Transverse colon (tissue), 4 donors: ENCODE data around the gene GPSM3. TPM values are rescaled to one million over a fixed set of nuclear protein-coding genes. Genes with fewer than 3 reads are reported as not detected.

Experiments used
- DNase-seq: peaks from one replicate; pipeline ENCODE4 v3.0.0-alpha.2; 2019
- H3K27ac ChIP-seq, 4 donors: fragments of 200-600 bp; sonication (generic); 2 replicates each; pipeline ENCODE4 v1.5.1; 2016 to 2018; ENCODE audit warnings: inconsistent platforms in 4 of 4
- H3K27me3 ChIP-seq: fragments of 200-600 bp; sonication (generic); 2 replicates; pipeline ENCODE4 v1.5.1; 2017; ENCODE audit warnings: inconsistent platforms
- H3K36me3 ChIP-seq, 4 donors: fragments of 200-600 bp; sonication (generic); 2 replicates each; pipeline ENCODE4 v1.5.1; 2017 to 2019; ENCODE audit warnings: inconsistent platforms in 4 of 4
- H3K4me1 ChIP-seq, 4 donors: fragments of 200-600 bp; sonication (generic); 2 replicates each; pipeline ENCODE4 v1.5.1; 2017 to 2020; ENCODE audit warnings: inconsistent platforms in 4 of 4
- H3K4me3 ChIP-seq, 4 donors: fragments of 200-600 bp; sonication (generic); 1 replicate in 1 of 4; 2 replicates in 3 of 4; pipeline versions ENCODE4 v1.5.1 to v1.6.1; 2017 to 2019; ENCODE audit warnings: inconsistent platforms in 4 of 4
- H3K9me3 ChIP-seq, 2 donors: fragments of 200-600 bp; sonication (generic); 2 replicates each; pipeline ENCODE4 v1.5.1; 2017 to 2019; ENCODE audit warnings: inconsistent platforms in 2 of 2
- CTCF ChIP-seq, 5 experiments: fragments of 200-600 bp in 3 of 5; fragments of 450-650 bp in 2 of 5; sonication (generic) in 3 of 5; IDR thresholded peaks; 1 replicate in 2 of 5; 2 replicates in 3 of 5; pipeline ENCODE4 v1.5.1; 2016 to 2017; ENCODE audit warnings: antibody characterized with exemption in 5 of 5, inconsistent platforms in 3 of 5, mild to moderate bottlenecking in 2 of 5, moderate library complexity in 1 of 5
- EP300 ChIP-seq: sonication (generic); formaldehyde crosslinking; IDR thresholded peaks from one replicate; pipeline ENCODE4 v1.6.1; 2017; ENCODE audit warnings: antibody characterized with exemption, low read depth
- POLR2A ChIP-seq: fragments of 450-650 bp; IDR thresholded peaks from one replicate; pipeline ENCODE4 v1.6.1; 2016; ENCODE audit warnings: antibody characterized with exemption, mild to moderate bottlenecking, moderate library complexity
- POLR2AphosphoS5 ChIP-seq, 3 donors: sonication (generic); formaldehyde crosslinking; IDR thresholded peaks; one replicate each; pipeline ENCODE4 v1.6.1; 2016; ENCODE audit warnings: antibody characterized with exemption in 3 of 3
- WGBS, 2 donors: methylation state at CpG; one replicate each; pipeline ENCODE4 v1.1.5; 2018; ENCODE audit warnings: low coverage in 1 of 2; 5-methylcytosine and 5-hydroxymethylcytosine counted together
- in situ Hi-C, 4 donors: fragments of 200-750 bp; cut with MboI; loops; one replicate each; pipeline versions ENCODE4 v1.15.0 to v1.15.1; 2017; ENCODE audit warnings: low sequenced_read_pairs in 3 of 4, low pct_ligation_motif_present in 1 of 4, low pct_unique_long_range_greater_than_20kb in 1 of 4
- intact Hi-C: fragments of 100-400 bp; cut with DNase I; formaldehyde crosslinking; loops from one replicate; pipeline ENCODE4 v1.15.1; 2023; ENCODE audit warnings: low total_unique reads
- total RNA-seq, 4 donors: library from RNA; depleted of rRNA; stranded (reverse); fragments of >200 nt; gene quantifications; one replicate each; pipeline ENCODE4 v1.1.0, GENCODE V29; 2016

Gene GPSM3
- total RNA-seq, 4 donors from 2014 or later = 1.00 to 8.6 (median 6.7) TPM

- intact Hi-C loops (no loop called here), in situ Hi-C loops (loop anchor here in 3 of 4 donors (25.0 kb wide), 2 partner anchors 186 to 561 kb away; partner anchors contain the start of gene BTNL2 (in 2 of the 3))
- H3K4me3 ChIP-seq = no peak overlapping the region
- H3K36me3 ChIP-seq = no peaks in the 10 kb centered on the region
- no peaks in the 10 kb centered on the region for H3K4me1 ChIP-seq
- H3K27me3 ChIP-seq = no peaks in the 10 kb centered on the region
- 77 to 84% methylated on average over 2 to 7 of the region's 7 CpGs for WGBS, 2 donors
- DNase-seq = no peak
- no peak for TF ChIP-seq CTCF (IDR thresholded peaks at IDR 0.05)
- no peak for TF ChIP-seq POLR2AphosphoS5 (IDR thresholded peaks at IDR 0.05)
- H3K27ac ChIP-seq = no peak overlapping the region
- no peaks in the 10 kb centered on the region for H3K9me3 ChIP-seq
Measured at GRCh38 chr6:32226434-32226833, 34.0 kb upstream of the GPSM3 start.

- intact Hi-C loops = no loop called here
- H3K27ac ChIP-seq = no peak overlapping the region
- in situ Hi-C loops = loop anchor here in 3 of 4 donors (25.0 kb wide), 2 partner anchors 188 to 563 kb away; partner anchors contain the start of gene BTNL2 (in 2 of the 3)
- 45 to 72% methylated on average over 2 of the region's 2 CpGs for WGBS, 2 donors
- no peaks in the 10 kb centered on the region for H3K36me3 ChIP-seq
- H3K27me3 ChIP-seq = no peaks in the 10 kb centered on the region
- H3K4me3 ChIP-seq = no peak overlapping the region
- H3K9me3 ChIP-seq = no peaks in the 10 kb centered on the region
- TF ChIP-seq CTCF (IDR thresholded peaks at IDR 0.05) = no peak
- TF ChIP-seq EP300 = no peak
- no peak for TF ChIP-seq POLR2AphosphoS5 (IDR thresholded peaks at IDR 0.05)
- no peak for TF ChIP-seq POLR2A
- DNase-seq = no peak
- no peaks in the 10 kb centered on the region for H3K4me1 ChIP-seq
Measured at GRCh38 chr6:32224696-32225095, 32.3 kb upstream of the GPSM3 start.

- DNase-seq = no peak
- Histone ChIP-seq H3K4me3 (no peak within 1 kb of the TSS), H3K9me3 (no peaks in the 10 kb centered on the region), H3K27ac (peak within 1 kb of the TSS in 1 of 4 donors; percentile 37), H3K4me1 (no peaks in the 10 kb centered on the region), H3K36me3 (no peaks in the 10 kb centered on the region), H3K27me3 (no peaks in the 10 kb centered on the region)
- intact Hi-C loops = no loop called here
- 43 to 68% methylated on average over 7 to 19 of the region's 20 CpGs for WGBS, 2 donors
- TF ChIP-seq EP300 (no peak), POLR2A (no peak), POLR2AphosphoS5 (IDR thresholded peaks at IDR 0.05) (no peak), CTCF (IDR thresholded peaks at IDR 0.05) (no peak)
- in situ Hi-C loops = no loop called here
Measured at GRCh38 chr6:32223258-32224235, 31.1 kb upstream of the GPSM3 start, which contains the start of gene NOTCH4. Gene NOTCH4, minus strand, starts transcription at chr6:32224067. Its CDS starts 139 bp downstream, at chr6:32223928.

GRCh38 chr6:32222333-32223230 is 30.1 kb upstream of the GPSM3 start:
- Histone ChIP-seq H3K4me3 (no peak overlapping the region), H3K27me3 (no peaks in the 10 kb centered on the region), H3K36me3 (no peaks in the 10 kb centered on the region), H3K4me1 (no peaks in the 10 kb centered on the region), H3K9me3 (no peaks in the 10 kb centered on the region), H3K27ac (no peak overlapping the region)
- TF ChIP-seq POLR2AphosphoS5 (IDR thresholded peaks at IDR 0.05) (no peak), EP300 (no peak), CTCF (IDR thresholded peaks at IDR 0.05) (no peak), POLR2A (no peak)
- intact Hi-C loops (no loop called here), in situ Hi-C loops (no loop called here)
- no peak for DNase-seq
- 90% methylated on average over 8 of the region's 8 CpGs; no CpG with 5 or more reads in 1 of the 2 donors for whole genome bisulfite sequencing, 2 donors
